ENCODE results near the gene FAM111B.
"Not testable (repeated sequence)": the region's sequence is repeated elsewhere in the genome, so short reads cannot be mapped to it uniquely, and the experiment has no call there.

Gene FAM111B

DNA sequence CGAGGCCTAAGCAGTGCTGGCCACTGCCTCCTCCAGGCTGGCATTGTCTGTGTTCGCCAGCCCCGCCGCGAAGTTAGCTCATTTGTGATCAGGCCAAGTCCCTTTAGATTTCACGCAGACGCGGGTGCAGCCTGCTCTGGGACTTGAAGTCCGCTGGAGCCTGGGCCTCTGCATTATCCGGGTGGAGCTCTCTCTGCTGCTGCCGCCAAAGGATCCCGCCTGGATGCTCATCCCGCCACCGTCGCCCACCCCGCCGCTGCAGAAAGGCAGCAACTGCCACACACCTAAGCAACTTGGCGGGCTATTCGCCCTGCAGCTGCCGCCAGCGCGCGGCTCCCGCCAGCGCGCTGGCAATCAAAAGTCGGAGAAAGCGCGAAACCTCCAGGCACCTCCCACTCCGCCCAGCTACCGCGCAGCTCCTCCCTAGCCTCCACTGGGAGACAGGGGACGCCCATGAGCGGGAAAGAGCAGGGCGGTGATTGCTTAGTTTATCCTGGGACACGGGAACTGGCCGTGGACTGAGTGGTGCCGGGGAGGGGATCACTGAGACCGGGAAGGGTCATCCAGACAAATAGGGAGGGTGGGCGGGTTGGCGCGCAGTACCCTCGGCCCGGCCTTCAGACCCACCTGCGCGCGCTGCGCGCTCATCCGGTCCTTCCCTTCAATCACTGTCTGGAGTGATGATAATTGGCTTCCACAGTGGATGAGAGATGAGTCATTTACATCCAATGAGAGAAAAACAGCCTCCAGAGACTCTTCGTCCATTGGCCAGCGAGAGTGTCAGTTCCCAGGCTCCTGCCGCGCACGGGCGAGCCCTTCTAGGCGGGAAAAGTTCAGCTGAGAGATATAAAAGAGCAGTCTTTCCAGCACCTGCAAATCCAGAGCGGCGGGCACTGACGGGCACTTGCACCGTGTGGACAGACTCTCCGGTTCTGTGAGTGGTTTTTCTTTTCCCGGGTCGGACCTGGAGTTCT lies at the start of gene FAM111B:
FAM111B (plus strand) TSS at position 875 of the 974 bp plus-strand sequence. CDS start 2,389 bp downstream, outside the sequence.
- Histone ChIP-seq H3K36me3 (ENCODE audit: control insufficient read depth, insufficient read depth, low read length) (no peaks in the 10 kb centered on the region), H3K4me3 (replicated peaks; ENCODE audit: low read depth, low read length) (peak within 1 kb of the TSS; percentile 73), H3K27me3 (replicated peaks; ENCODE audit: control insufficient read depth, insufficient read depth, low read length) (no peaks in the 10 kb centered on the region)
- peak; percentile 88 for DNase-seq (ENCODE audit: extremely low read depth, insufficient read length)
- TF ChIP-seq, protein P1, sequence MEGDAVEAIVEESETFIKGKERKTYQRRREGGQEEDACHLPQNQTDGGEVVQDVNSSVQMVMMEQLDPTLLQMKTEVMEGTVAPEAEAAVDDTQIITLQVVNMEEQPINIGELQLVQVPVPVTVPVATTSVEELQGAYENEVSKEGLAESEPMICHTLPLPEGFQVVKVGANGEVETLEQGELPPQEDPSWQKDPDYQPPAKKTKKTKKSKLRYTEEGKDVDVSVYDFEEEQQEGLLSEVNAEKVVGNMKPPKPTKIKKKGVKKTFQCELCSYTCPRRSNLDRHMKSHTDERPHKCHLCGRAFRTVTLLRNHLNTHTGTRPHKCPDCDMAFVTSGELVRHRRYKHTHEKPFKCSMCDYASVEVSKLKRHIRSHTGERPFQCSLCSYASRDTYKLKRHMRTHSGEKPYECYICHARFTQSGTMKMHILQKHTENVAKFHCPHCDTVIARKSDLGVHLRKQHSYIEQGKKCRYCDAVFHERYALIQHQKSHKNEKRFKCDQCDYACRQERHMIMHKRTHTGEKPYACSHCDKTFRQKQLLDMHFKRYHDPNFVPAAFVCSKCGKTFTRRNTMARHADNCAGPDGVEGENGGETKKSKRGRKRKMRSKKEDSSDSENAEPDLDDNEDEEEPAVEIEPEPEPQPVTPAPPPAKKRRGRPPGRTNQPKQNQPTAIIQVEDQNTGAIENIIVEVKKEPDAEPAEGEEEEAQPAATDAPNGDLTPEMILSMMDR (IDR thresholded peaks at IDR 0.05; ENCODE audit: insufficient read depth, low read length, poor library complexity, severe bottlenecking), result no peak

DNA sequence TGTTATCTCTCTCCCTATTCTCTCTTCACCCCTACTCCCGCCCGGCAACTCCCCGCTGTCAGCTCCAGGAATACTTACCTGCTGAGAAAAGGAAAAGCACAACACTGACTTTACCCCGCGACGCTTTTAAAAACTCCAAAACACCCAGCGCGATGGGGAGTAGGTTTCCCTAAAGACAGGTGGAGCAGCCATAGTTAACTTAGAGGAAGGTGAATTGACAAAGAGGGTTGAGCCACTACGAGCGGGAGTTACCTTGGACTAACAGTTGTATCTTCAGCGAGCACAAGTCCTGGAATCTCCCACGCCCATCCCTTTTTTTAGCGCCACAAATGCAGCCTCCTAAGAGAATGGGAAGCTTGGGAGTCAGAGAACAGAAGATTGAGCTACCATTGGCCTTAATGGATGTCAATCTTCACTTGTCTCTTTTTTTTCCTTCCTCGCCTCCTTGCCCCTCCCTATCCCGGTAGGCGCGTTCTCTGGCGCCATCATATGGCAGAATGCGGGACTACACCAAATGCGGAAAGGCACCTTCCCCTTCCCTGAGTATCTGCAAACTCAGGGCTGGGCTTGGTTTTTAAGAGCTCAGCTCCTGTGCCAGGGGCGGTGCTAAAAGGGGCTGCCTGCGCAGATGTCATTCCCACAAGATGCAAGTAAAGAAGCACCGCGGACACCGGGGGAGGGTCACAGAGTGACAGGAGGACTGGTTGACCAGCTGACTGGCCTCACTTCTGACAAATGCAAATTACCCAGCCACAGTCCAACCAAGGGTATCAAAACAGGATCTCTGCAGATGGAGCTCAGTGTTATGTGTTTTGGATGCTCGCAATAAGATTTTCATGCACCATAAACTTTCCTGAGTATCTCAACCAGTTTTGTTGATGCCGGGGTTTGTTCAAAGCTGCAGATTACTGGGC lies 48.7 kb upstream of the FAM111B start:
- DNase-seq (ENCODE audit: extremely low read depth, insufficient read length), result peak; percentile 82
- peak overlapping the region; percentile 46 for H3K4me3 ChIP-seq (replicated peaks; ENCODE audit: low read depth, low read length)
- not testable (repeated sequence) for H3K27me3 ChIP-seq (replicated peaks; ENCODE audit: control insufficient read depth, insufficient read depth, low read length); H3K36me3 ChIP-seq (ENCODE audit: control insufficient read depth, insufficient read depth, low read length)
- TF ChIP-seq, protein P1 (IDR thresholded peaks at IDR 0.05; ENCODE audit: insufficient read depth, low read length, poor library complexity, severe bottlenecking), result peak; percentile 94

- H3K4me3 ChIP-seq (replicated peaks; ENCODE audit: low read depth, low read length); DNase-seq (ENCODE audit: extremely low read depth, insufficient read length); H3K36me3 ChIP-seq (ENCODE audit: control insufficient read depth, insufficient read depth, low read length); H3K27me3 ChIP-seq (replicated peaks; ENCODE audit: control insufficient read depth, insufficient read depth, low read length): not testable (repeated sequence)
Observed at GRCh38 chr11:59060096-59060495, 46.9 kb upstream of the FAM111B start.

- DNase-seq (ENCODE audit: extremely low read depth, insufficient read length), result no peak
- no peak overlapping the region for H3K4me3 ChIP-seq (replicated peaks; ENCODE audit: low read depth, low read length)
- no peaks in the 10 kb centered on the region for H3K27me3 ChIP-seq (replicated peaks; ENCODE audit: control insufficient read depth, insufficient read depth, low read length)
- no peaks in the 10 kb centered on the region for H3K36me3 ChIP-seq (ENCODE audit: control insufficient read depth, insufficient read depth, low read length)
- TF ChIP-seq, protein P1 (IDR thresholded peaks at IDR 0.05; ENCODE audit: insufficient read depth, low read length, poor library complexity, severe bottlenecking), result no peak
Observed at GRCh38 chr11:59062602-59063529, 44.2 kb upstream of the FAM111B start.

- H3K27me3 ChIP-seq (replicated peaks; ENCODE audit: control insufficient read depth, insufficient read depth, low read length); H3K4me3 ChIP-seq (replicated peaks; ENCODE audit: low read depth, low read length); DNase-seq (ENCODE audit: extremely low read depth, insufficient read length); H3K36me3 ChIP-seq (ENCODE audit: control insufficient read depth, insufficient read depth, low read length): not testable (repeated sequence)
Observed at GRCh38 chr11:59063996-59064727, 42.9 kb upstream of the FAM111B start.
